ENCODE measurements around the gene ACY1. TPM values are rescaled to one million over a fixed set of nuclear protein-coding genes. Genes with fewer than 3 reads are reported as not detected.

Gene ACY1
- total and polyA plus RNA-seq, 10 of the 15 experiments (the other 5 are each of a cell fraction or from before 2014, with no cell fraction given) = 18.5 to 42.2 (median 27.8) TPM

DNA sequence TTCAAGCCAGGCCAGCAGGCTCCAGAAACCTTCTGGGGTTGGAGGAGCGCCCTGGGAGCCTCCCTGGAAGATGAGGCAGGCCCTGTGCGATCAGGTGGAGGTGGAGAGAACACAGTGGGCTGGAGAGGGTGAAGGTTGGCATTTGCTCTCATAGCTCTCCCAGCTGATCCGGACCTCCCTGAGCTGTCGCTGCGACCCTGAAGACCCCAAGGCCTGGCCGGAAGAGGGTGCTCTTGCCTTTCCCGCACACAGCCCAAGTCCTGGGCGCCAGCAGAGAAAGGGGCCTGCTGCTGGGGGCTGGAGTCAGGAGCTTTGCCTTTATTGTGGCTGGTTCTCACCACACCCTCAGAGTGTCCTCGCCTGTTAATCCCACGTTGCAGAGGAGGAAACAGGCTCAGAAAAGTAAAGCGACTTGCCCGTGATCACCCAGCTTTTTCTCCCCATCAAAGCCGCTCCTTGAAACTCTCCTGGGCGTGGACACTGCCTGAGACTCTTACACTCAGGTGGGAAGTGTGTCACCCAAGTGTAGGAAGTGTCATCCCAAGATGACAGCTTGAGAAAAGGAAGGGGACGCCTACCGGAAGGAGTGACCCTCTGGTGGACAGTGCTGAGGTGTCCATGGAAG lies 20.9 kb downstream of the ACY1 start (continued):
- TF ChIP-seq TCF7 (IDR thresholded peaks at IDR 0.05; ENCODE audit: borderline replicate concordance) (no peak), MTA2 (IDR thresholded peaks at IDR 0.05; ENCODE audit: low read depth) (no peak), BRCA1 (IDR thresholded peaks at IDR 0.05; ENCODE audit: low read depth, low read length) (no peak)

DNA sequence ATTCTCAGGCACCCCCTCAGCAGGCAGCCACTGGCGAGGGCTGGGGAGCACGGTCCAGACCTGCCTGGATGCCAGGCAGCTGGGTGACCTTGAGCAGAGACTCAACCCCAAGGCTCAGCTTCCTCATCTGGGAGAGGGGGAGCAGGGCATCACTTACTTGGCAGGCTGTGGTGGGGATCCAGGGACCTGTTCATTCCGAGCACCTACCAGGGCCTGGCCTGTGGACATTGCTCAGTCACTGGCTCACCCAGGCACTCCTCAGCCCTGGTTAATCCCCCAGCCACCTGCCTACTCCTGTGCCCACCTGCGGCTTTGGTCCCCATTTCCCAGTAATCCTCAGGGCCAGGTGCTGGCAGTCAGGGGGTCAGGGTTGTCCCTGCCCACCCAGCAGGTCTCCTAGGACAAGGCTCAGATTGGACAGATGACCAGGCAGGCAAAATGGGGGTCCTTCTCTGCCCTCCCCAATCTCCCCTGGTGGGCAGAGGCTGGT lies 21.6 kb downstream of the ACY1 start:
- no peaks in the 10 kb centered on the region for H3K79me2 ChIP-seq (ENCODE audit: control insufficient read depth, insufficient read depth, low read length)
- H3K27ac ChIP-seq (ENCODE audit: control insufficient read depth, insufficient read depth) = no peak overlapping the region
- intact Hi-C loops (cut with micrococcal nuclease; ENCODE audit: unreplicated experiment) (no loop called here), in situ Hi-C loops (cut with MboI) (loop anchor here (5.0 kb wide), 1 partner anchor 137 kb away; no protein-coding TSS in a partner anchor)
- ChIA-PET POLR2A (interaction anchor here (0.7 to 1.7 kb wide), 5 partner anchors 18 to 118 kb away, joined by 4 to 6 read pairs (median 4); no protein-coding TSS in a partner anchor), RAD21 (ENCODE audit: unreplicated experiment) (interaction anchor here (1.1 to 8.5 kb wide), 20 partner anchors 7 to 334 kb away, joined by 3 to 165 read pairs (median 8); partner anchors contain the start of genes DUSP7, RPL29 and TLR9), SMC1A (ENCODE audit: uncharacterized antibody, unreplicated experiment) (interaction anchor here (0.8 to 7.7 kb wide), 17 partner anchors 8 to 143 kb away, joined by 3 to 179 read pairs (median 6); partner anchors contain the start of genes DUSP7 and RRP9), CTCF (interaction anchor here (0.6 to 10.6 kb wide), 29 partner anchors 9 to 333 kb away, joined by 3 to 334 read pairs (median 7); partner anchors contain the start of genes ACY1, DUSP7, PARP3 and RRP9)
- no peak for FAIRE-seq
- no peaks in the 10 kb centered on the region for H3K9me3 ChIP-seq (replicated peaks; ENCODE audit: control insufficient read depth, insufficient read depth, low read length)
- WGBS (ENCODE audit: insufficient coverage, insufficient replicate concordance, low lambda C conversion rate, missing lambda C conversion rate) = 55% methylated on average over 4 of the region's 4 CpGs
- no peaks in the 10 kb centered on the region; a peak in 1 of 4 replicates for H3K27me3 ChIP-seq (replicated peaks in 1 of 2; ENCODE audit: control insufficient read depth in 2 of 2, insufficient read depth in 2 of 2, low read length in 1 of 2)
- no peaks in the 10 kb centered on the region for H3K36me3 ChIP-seq (ENCODE audit: control insufficient read depth in 2 of 2, insufficient read depth in 2 of 2, low read length in 1 of 2)
- H3K9ac ChIP-seq (ENCODE audit: control insufficient read depth, insufficient read depth, low read length) = no peak overlapping the region
- ATAC-seq = no peak
- H2AFZ ChIP-seq (ENCODE audit: control insufficient read depth, low read depth, low read length) = no peak overlapping the region
- no peak for DNase-seq (ENCODE audit: low read depth, low spot score)
- no peak overlapping the region for H3K4me3 ChIP-seq
- no peaks in the 10 kb centered on the region for H4K20me1 ChIP-seq (ENCODE audit: control insufficient read depth, insufficient read depth)
- peaks cover 12% of the 10 kb centered on the region for H3K4me1 ChIP-seq (ENCODE audit: control insufficient read depth, insufficient read depth, low read length)
- H3K4me2 ChIP-seq (ENCODE audit: control insufficient read depth, insufficient read depth) = no peak overlapping the region
- no TSS peak for BruUV-seq (replicated peaks)
- TF ChIP-seq, protein P1, sequence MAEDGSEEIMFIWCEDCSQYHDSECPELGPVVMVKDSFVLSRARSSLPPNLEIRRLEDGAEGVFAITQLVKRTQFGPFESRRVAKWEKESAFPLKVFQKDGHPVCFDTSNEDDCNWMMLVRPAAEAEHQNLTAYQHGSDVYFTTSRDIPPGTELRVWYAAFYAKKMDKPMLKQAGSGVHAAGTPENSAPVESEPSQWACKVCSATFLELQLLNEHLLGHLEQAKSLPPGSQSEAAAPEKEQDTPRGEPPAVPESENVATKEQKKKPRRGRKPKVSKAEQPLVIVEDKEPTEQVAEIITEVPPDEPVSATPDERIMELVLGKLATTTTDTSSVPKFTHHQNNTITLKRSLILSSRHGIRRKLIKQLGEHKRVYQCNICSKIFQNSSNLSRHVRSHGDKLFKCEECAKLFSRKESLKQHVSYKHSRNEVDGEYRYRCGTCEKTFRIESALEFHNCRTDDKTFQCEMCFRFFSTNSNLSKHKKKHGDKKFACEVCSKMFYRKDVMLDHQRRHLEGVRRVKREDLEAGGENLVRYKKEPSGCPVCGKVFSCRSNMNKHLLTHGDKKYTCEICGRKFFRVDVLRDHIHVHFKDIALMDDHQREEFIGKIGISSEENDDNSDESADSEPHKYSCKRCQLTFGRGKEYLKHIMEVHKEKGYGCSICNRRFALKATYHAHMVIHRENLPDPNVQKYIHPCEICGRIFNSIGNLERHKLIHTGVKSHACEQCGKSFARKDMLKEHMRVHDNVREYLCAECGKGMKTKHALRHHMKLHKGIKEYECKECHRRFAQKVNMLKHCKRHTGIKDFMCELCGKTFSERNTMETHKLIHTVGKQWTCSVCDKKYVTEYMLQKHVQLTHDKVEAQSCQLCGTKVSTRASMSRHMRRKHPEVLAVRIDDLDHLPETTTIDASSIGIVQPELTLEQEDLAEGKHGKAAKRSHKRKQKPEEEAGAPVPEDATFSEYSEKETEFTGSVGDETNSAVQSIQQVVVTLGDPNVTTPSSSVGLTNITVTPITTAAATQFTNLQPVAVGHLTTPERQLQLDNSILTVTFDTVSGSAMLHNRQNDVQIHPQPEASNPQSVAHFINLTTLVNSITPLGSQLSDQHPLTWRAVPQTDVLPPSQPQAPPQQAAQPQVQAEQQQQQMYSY (CRISPR knock-in tag; IDR thresholded peaks at IDR 0.05) = no peak
- TF ChIP-seq TCF12 (IDR thresholded peaks at IDR 0.05; ENCODE audit: low read depth, low read length) (no peak), JUNB (IDR thresholded peaks at IDR 0.05) (no peak), PAX5 (IDR thresholded peaks at IDR 0.05; ENCODE audit: borderline replicate concordance, low read depth, low read length) (no peak), NFYA (IDR thresholded peaks at IDR 0.05; ENCODE audit: borderline replicate concordance, low read depth, low read length) (no peak), SP1 (IDR thresholded peaks at IDR 0.05; ENCODE audit: low read depth, low read length) (no peak), BRCA1 (IDR thresholded peaks at IDR 0.05; ENCODE audit: low read depth, low read length) (no peak), POU2F2 (IDR thresholded peaks at IDR 0.05; ENCODE audit: borderline replicate concordance, low read depth, low read length) (no peak)
- TF ChIP-seq, protein P2, sequence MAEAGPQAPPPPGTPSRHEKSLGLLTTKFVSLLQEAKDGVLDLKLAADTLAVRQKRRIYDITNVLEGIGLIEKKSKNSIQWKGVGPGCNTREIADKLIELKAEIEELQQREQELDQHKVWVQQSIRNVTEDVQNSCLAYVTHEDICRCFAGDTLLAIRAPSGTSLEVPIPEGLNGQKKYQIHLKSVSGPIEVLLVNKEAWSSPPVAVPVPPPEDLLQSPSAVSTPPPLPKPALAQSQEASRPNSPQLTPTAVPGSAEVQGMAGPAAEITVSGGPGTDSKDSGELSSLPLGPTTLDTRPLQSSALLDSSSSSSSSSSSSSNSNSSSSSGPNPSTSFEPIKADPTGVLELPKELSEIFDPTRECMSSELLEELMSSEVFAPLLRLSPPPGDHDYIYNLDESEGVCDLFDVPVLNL (IDR thresholded peaks at IDR 0.05; ENCODE audit: low read depth, low read length) = no peak
- TF ChIP-seq, protein P3, sequence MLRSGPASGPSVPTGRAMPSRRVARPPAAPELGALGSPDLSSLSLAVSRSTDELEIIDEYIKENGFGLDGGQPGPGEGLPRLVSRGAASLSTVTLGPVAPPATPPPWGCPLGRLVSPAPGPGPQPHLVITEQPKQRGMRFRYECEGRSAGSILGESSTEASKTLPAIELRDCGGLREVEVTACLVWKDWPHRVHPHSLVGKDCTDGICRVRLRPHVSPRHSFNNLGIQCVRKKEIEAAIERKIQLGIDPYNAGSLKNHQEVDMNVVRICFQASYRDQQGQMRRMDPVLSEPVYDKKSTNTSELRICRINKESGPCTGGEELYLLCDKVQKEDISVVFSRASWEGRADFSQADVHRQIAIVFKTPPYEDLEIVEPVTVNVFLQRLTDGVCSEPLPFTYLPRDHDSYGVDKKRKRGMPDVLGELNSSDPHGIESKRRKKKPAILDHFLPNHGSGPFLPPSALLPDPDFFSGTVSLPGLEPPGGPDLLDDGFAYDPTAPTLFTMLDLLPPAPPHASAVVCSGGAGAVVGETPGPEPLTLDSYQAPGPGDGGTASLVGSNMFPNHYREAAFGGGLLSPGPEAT (IDR thresholded peaks at IDR 0.05; ENCODE audit: low read depth) = no peak

All from GM12878 (cell line).